HG03354 (cell line): ENCODE data around the gene HLF.

Experiments
- ATAC-seq: cut with Tn5 transposase; IDR thresholded peaks from one replicate; pipeline ENCODE4 v1.9.1; 2021; ENCODE audit warnings: mild to moderate bottlenecking; ENCODE audit not compliant: unreplicated experiment, poor library complexity, severe bottlenecking

Gene HLF

GRCh38 chr17:55286681-55287589, 22.2 kb downstream of the HLF start:
- no peak for ATAC-seq

DNA sequence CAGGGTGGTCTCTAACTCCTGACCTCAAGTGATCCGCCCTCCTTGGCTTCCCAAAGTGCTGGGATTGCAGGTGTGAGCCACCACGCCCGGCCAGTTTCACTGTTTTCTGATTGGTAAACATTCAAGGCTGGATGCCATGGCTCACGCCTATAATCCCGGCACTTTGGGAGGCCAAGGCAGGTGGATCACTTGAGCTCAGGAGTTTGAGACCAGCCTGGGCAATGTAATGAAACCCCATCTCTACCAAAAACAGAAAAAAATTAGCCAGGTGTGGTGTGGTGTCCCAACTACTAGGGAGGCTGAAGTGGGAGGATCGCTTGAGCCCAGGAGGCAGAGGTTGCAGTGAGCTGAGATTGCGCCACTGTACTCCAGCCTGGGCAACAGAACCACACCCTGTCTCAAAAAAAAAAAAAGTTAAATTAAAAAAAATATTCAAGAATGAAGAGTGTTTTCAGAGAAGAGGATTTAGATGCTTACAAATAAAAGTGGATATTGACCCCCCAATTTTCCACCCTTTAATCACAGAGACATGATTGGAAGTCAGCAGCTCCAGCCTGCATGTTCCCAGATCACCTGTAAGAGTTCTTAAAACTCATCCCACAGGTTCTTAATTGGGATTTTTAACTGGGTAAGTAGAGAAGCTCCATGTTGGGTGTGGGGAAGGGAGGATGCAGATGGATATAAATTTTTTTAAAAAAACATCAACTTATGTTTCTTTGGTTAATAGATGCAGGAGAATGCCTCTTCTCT, 23.8 kb downstream of the HLF start:
- no peak for ATAC-seq

DNA sequence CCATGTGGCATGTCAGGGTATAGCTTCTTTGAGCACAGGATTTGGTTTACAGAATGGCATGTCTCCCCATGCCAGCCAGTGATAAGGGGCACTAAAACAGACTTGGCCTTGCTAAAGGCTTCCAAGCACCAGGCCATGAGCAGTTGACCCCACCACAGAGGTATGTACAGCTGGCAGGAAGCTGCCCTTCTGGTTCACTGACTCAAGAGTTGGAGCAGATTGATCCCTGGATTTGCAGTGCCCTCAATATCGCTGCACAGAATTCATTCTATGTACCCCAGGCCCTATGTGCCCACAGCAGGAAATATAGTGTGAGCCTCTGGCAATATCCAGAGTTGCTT, 24.3 kb downstream of the HLF start:
- ATAC-seq, result no peak

DNA sequence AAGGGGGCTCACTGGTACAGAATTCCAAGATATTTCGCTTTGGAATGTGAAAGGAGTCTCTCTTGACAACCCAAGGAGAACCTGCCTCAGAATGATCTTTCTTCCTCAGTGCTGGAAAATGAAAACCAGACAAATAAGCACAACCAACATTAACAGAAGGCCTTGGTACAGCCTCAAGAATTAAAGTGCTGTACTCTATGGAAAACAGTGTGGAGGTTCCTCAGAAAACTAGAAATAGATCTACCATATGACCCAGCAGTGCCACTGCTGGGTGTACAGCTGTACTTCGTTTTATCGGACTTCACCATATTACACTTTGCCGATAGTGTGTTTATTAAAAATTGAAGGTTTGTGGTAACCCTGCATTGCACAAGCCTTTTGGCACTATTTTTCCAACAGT, 25.2 kb downstream of the HLF start:
- no peak for ATAC-seq

DNA sequence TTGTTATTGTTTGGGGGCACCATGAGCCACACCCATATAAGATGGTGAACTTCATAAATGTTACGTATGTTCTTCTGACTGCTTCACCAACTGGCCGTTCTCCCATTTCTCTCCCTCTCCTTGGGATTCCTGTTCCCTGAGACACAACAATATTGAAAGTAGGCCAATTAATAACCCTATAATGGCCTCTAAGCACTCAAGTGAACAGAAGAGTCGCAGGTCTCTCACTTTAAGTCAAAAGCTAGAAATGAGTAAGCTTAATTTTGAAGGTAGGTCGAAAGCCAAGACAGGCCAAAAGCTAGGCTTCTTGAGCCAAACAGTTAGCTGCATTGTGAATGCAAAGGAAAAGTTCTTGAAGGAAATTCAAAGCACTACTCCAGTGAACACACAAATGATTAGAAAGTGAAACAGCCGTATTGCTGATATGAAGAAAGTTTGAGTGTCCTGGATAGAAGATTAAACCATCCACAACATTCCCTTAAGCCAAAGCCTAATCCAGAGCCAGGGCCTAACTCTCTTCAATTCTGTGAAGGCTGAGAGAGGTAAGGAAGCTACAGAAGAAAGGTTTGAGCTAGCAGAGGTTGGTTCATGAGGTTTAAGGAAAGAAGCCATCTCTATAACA, 25.8 kb downstream of the HLF start:
- ATAC-seq, result no peak

DNA sequence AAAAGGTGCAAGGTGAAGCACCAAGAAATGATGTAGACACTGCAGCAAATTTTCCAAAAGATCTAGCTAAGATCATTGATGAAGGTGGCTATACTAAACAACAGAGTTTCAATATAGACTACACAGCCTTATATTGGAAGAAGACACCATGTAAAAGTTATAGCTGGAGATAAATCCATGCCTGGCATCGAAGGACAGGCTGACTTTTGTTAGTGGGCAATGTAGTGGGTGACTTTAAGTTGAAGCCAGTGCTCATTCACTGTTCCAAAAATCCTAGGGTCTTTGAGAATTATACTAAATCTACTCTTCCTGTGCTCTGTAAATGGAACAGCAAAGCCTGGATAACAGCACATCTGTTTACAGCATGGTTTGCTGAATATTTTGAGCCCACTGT, 26.4 kb downstream of the HLF start:
- ATAC-seq, result no peak

- no peak for ATAC-seq
These were observed 27.3 kb downstream of the HLF start for GRCh38 chr17:55292094-55292493.

DNA sequence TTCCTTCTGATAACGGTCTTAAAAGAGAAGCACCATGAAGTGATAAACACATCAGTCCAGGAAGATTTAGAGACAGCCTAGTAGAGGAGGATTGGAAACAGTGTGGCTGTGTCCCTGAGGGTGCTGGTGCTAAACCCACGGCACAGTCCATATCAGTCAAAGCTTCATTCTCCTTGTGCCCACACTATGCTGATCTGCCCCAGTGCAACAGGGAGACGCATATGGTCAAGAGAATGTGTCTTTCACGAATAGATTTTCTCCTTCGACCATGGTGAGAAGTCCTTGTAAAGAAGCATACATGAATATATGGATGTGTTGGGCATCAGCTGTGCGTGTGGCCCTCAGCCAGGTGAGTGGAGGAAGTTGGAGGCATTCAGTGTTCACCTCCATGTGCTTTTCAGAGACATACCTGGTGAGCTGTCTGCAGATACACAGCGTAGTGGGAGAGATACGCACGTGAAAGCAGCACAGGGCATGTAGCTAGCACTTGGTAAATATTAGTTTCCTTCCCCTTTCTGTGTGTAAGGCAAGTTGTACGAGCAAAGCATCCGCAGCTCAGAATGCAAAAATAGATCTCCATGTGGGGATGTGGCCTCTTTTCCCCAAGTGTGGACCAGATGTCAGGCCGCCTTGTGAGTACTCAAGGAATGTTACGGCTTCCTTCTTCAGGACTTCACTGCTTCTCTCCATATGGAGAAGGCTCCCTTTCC, 29.4 kb downstream of the HLF start:
- no peak for ATAC-seq

DNA sequence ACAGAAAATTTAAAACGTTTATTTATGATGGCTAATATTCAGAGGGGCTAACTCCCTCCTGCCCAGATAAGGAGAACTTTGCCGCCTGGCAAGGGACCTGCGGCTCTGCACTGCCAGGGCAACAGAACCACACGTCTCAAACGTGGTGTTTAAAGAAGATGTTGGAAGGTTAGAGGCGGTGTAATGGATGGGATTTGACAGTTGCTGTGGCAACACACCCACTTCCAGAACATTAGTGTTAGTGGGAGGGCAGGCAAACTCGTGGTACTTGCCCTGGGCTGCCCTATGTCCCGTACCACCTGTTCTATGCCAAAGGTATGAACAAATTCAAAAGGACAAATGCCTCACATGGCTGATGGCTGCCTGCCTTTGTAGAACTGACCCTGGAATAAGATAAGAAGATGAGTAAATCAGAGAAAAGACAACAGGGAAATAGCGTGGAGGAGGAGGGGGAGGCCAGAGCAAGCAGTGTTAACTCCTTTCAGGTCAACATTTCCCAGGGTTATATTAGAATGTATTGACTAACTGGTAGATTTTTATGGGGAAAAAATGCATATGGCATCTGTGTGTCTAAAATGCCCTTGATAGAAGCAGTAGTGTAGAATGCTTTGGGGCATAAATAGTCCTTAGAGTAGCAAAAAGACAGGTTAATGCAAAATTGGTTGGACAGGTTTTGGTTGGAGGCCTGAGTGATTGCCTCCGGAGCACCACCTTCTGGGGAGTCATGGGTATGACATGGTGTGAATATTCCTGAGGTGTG, 30.8 kb downstream of the HLF start:
- ATAC-seq, result peak; percentile 90

DNA sequence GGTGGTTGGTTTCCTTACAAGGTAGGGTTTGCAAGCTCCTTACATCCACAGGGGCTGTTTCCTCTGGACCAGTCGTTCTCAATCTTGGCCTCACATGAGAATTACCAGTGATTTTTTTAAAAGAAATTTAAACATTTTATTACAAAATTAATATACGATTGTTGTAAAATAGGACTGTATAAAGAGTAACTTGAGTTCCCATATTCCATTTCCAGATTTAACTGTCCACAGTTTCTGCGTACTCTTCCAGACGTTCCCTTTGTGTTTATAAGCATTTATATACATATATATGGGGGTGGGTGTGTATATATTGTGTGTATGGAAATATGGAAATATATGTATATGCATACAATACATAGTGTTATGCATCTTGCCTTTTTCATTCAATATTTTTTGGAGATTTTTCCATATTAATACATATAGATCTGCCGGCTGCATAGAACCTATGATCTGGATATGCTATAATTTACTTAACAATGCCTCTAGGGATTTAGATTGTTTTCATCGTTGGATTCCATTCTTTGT, 31.5 kb downstream of the HLF start:
- ATAC-seq, result no peak

DNA sequence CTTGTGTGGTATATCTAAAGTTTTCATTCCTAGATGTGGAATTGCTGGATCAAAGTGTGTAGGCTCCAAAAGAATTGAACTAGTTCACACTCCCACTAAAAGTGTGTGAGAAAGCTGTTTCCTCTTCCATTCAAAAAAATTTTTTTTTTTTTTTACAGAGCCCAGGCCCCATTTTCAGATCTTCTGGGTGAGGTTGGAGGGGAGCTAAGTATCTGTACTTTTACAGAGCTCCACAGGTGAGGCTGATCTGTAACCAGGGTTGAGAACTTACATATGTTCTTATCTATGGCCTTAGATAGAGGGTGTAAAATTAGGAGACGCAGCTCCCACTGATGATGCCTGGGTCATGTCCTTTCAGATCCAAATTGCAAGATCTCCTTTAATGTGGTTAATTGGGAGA, 31.9 kb downstream of the HLF start:
- ATAC-seq, result no peak

- no peak for ATAC-seq
These were observed 33.5 kb downstream of the HLF start for GRCh38 chr17:55298111-55298730.

DNA sequence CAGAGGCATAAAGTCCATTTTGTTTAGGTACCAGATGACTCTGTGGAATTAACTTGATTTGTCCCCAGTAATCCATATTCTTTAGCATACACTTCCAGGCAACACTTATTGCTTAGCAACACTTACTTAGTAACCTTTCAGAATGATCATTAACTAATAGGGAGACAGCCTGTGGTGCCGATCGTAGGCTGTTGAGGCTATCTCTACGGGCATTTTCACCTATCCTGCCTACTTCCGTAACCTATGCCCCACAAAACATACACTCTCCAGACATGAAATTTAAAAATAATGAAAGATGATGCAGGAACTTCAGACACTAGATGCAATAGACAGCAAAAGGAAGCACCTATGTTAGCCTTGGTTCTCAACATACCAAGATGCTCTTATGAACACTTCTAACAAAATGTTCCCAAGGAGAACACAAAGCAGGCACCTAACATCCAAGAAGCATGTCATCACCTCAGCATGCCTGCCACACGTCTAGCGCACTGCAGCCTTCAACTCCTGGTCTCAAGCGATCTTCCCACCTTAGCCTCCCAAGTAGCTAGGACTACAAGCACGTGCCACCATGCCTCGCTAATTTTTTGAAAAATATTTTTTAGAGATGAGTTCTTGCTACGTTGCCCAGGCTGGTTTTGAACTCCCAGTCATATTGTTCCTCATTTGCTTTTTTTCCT, 34.5 kb downstream of the HLF start:
- no peak for ATAC-seq

DNA sequence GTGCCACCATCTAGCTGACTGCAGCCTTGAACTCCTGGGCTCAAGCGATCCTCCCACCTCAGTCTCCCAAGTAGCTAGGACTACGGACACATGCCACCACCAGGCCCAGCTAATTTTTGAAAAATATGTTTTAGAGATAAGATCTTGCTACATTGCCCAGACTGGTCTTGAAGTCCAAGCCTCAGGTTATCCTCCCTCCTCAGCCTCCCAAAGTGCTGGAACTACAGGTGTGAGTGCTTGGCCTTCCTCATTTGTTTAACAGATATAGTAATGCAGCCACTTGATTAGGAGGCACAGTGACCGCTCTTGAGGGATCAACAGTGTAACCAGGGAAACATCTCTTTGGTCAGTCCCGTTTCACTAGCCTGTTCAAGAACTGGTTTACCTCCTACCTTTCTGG, 35.1 kb downstream of the HLF start:
- ATAC-seq, result no peak

DNA sequence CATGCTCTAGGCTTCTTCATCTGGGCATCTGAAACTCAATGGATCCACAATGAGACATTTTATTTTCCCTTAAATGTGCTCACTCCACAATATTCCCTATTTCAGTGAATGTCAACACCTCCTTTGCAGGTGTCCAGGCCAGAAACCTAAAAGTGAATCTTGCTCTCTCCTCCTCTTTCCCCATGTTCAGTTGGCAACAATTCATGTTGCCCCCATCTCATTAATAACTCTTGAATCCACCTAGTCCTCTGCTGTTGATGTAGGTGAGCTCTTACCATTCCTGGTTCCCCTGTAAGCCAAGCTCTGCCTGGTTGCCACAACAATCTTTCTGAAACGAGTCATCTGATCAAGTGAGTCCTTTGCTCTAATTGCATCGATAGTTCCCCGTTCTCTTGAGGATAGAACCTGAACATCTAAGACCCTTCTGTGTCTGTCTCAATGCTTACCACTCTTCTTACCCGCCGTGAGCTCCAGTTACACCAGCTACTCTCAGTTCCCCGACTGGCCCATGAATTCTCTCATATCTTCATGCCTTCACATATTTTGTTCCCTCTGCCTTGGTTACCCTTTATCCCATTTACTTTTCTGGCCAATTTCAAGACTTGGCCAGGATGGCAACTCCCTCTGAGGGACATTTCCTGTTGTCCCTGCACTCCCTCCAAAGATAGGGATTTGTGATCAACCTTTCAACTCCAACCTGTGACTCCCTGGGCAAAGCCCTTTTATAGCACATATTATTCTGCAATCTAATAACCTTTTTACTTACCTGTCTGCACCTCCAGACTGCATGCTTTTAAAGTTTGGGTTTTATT, 35.9 kb downstream of the HLF start:
- no peak for ATAC-seq

DNA sequence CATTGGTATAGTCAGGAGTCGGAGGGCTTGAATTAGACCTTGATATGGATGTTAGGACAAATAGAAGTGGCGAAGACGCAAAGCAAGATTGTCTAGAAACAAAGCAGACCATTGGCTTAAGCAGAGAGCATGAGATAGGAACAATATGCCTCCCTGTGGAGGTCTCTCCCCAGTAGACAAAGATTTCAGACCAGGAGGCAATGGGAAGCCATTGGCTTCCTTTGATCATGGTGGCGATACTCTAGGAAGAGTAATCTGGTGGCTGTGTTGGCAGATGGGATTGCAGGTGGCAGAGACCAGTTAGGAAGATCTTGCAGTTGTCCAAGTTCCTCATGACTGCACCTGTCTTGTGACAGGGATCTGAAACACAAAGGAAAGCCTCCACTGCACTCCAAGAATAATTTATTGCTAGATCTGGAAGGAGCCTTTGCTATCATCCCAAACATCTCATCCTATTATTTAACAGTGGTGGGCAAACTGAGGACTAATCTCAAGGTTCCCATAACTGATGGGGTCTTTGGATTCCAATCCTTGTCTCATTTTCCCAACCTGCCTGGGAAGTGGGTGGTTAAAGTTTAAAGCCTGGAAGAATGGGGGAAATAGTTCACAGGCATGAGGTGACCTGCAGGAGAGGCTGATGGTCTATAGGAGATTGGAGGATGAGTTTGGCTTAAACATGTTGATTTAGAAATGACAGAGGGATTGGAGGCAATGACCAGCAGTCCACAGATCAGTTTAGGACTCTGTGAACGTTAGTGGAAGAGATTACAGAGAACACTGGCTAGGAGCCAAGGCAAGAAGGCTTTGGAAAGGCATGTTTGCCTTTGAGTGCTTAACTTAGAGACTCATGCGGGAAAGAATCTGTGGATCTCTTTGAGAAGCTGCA, 37.0 kb downstream of the HLF start:
- ATAC-seq, result no peak

DNA sequence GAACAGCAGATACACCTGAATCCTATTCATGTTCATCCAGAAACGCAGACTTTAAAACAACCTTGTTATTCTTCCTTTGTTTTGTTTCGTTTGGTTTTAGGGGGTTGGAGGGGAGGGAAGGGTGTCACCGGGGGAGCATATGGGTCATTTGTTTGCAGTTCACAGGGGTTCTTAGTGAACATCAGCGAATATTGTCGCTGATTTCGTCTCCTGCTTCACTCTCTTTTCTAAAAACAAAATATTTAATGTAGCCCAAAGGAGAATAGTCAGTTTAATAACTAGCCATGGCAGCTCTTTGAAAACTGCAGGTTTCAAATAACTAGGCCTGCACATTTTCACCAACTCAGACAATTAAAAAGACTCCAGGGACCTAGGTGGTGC, 37.6 kb downstream of the HLF start:
- ATAC-seq, result no peak
